GM12891 (cell line): ENCODE results near the gene ARHGAP45.

Experiments used
- PAX5 ChIP-seq: IDR thresholded peaks from 2 replicates; pipeline ENCODE4 v1.6.1; 2011; ENCODE audit warnings: low read length, moderate library complexity, mild to moderate bottlenecking; ENCODE audit not compliant: insufficient read depth, severe bottlenecking
- POLR2A ChIP-seq: IDR thresholded peaks from 2 replicates; pipeline ENCODE4 v1.6.1; 2011; ENCODE audit warnings: low read depth, low read length, control low read depth
- POLR2AphosphoS5 ChIP-seq: IDR thresholded peaks from 2 replicates; pipeline ENCODE4 v1.6.1; 2011; ENCODE audit warnings: low read depth, low read length, control low read depth
- POU2F2 ChIP-seq: IDR thresholded peaks from 2 replicates; pipeline ENCODE4 v1.6.1; 2011; ENCODE audit warnings: low read depth, mild to moderate bottlenecking, control low read depth, low read length, moderate library complexity
- TAF1 ChIP-seq: IDR thresholded peaks from 2 replicates; pipeline ENCODE4 v1.6.1; 2011; ENCODE audit warnings: low read depth, low read length, control low read depth

DNA sequence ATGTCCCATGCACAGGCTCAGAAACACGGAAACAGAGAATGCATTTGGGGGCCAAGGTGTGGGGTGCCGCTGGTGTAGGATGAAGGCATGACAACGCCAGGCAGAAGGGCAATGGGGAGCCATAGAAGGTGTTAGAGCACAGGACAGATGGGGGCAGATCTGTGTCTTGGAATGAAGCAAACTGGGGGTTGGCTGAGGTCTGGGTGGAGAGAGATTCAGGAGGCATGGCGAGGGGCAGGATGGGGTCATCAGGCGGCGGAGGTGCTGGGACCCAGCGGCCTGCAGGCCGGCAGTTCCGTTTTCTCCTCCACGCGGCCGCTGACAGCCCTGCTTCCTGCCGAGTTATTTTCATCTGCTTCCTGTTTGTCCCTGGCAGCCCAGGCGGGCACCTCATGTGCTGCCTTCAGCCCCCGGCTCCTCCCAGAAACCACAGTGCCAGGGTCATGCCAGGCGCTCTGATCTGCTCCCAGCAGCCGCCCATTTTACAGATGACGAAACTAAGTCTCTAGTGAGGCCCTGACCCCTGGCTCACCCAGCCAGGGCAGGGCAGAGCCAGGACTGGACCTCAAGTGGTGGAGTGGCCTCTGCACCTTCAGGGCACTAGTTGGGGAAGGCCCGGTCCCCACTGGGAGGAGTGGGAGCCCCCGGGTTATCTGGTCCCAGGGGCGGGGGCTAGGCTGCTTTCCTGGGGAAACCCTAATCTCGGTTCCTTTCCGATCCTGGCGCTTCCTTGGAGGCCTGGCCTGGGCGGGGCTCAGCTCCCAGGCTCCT lies 2.2 kb downstream of the ARHGAP45 start:
- TF ChIP-seq POLR2AphosphoS5 = 0 out of 2 replicates have a peak, but pooled peaks have one; percentile 24
- TF ChIP-seq TAF1 = 0 out of 2 replicates have a peak, but pooled peaks have one; percentile 29
- no peak for TF ChIP-seq POLR2A
- TF ChIP-seq POU2F2 = peak; percentile 60; the same call in 1 of the 2 replicates
- TF ChIP-seq PAX5 = no peak
